IMR-90 (cell line): Measurements from ENCODE around the gene PANK2. TPM values are rescaled to one million over a fixed set of nuclear protein-coding genes. Genes with fewer than 3 reads are reported as not detected.

ENCODE experiments used
- ATAC-seq: fragments of 200-7000 bp; cut with Tn5 transposase; 2 replicates; pipeline ENCODE4 v1.9.1; 2020; ENCODE audit warnings: low read depth, mild to moderate bottlenecking, moderate library complexity
- BruUV-seq: library from RNA; stranded (reverse); fragments of 400-500 nt; replicated peaks from 2 replicates; lab custom pipeline; 2021; lab: Mats Ljungman, UMichigan
- CTCF ChIA-PET: fragments of 300-600 bp; formaldehyde crosslinking; extraction: SDS; loops from one replicate; lab custom pipeline; 2021; ENCODE audit warnings: antibody characterized with exemption; lab: Yijun Ruan, JAX
- POLR2A ChIA-PET: fragments of 300-600 bp; sonication (Branson Sonifier 250); formaldehyde crosslinking; loops from one replicate; lab custom pipeline; 2022; ENCODE audit warnings: antibody characterized with exemption; ENCODE audit not compliant: unreplicated experiment; lab: Charles Lee
- DNase-seq: peaks from one replicate; pipeline ENCODE4 v3.0.0; 2013
- H2AFZ ChIP-seq: replicated peaks from 2 replicates; pipeline ENCODE3; 2013; ENCODE audit warnings: low read length, mild to moderate bottlenecking; ENCODE audit not compliant: poor library complexity
- H2AK5ac ChIP-seq: 2 replicates; pipeline ENCODE4 v1.6.1; 2013; ENCODE audit warnings: low read depth, low read length, inconsistent platforms
- H2AK9ac ChIP-seq: replicated peaks from 2 replicates; pipeline ENCODE3; 2013; ENCODE audit warnings: mild to moderate bottlenecking, low read depth, low read length, moderate library complexity; ENCODE audit not compliant: poor library complexity
- H2BK120ac ChIP-seq: 2 replicates; pipeline ENCODE4 v1.6.1; 2013; ENCODE audit warnings: low read depth, low read length, inconsistent platforms
- H2BK15ac ChIP-seq: 3 replicates; pipeline ENCODE4 v1.6.1; 2013; ENCODE audit warnings: low read depth, low read length, inconsistent platforms
- H2BK20ac ChIP-seq: 2 replicates; pipeline ENCODE4 v1.6.1; 2013; ENCODE audit warnings: low read depth, mild to moderate bottlenecking, inconsistent platforms, low read length, moderate library complexity
- H2BK5ac ChIP-seq: 2 replicates; pipeline ENCODE4 v1.6.1; 2013; ENCODE audit warnings: mild to moderate bottlenecking, low read depth, low read length, inconsistent platforms; ENCODE audit not compliant: poor library complexity, severe bottlenecking
- H3K14ac ChIP-seq: replicated peaks from 2 replicates; pipeline ENCODE4 v1.6.1; 2013; ENCODE audit warnings: low read depth, low read length, inconsistent platforms
- H3K18ac ChIP-seq: 2 replicates; pipeline ENCODE4 v1.6.1; 2013; ENCODE audit warnings: low read depth, low read length, control low read depth
- H3K23ac ChIP-seq: 2 replicates; pipeline ENCODE4 v1.6.1; 2013; ENCODE audit warnings: low read depth, low read length, inconsistent platforms
- H3K27ac ChIP-seq: 2 replicates; pipeline ENCODE4 v1.5.1; 2013; ENCODE audit warnings: mild to moderate bottlenecking, control low read depth, low read length; ENCODE audit not compliant: insufficient read depth
- H3K27me3 ChIP-seq: 2 replicates; pipeline ENCODE4 v1.6.1; 2013; ENCODE audit warnings: low read length; ENCODE audit not compliant: control insufficient read depth, insufficient read depth
- H3K36me3 ChIP-seq: 2 replicates; pipeline ENCODE4 v1.6.1; 2013; ENCODE audit warnings: low read length, mixed read lengths; ENCODE audit not compliant: control insufficient read depth, insufficient read depth
- H3K4ac ChIP-seq: 2 replicates; pipeline ENCODE4 v1.6.1; 2013; ENCODE audit warnings: low read depth, low read length, inconsistent platforms
- H3K4me1 ChIP-seq: 2 replicates; pipeline ENCODE4 v1.6.1; 2013; ENCODE audit warnings: low read length, mixed read lengths; ENCODE audit not compliant: control insufficient read depth, insufficient read depth
- H3K4me2 ChIP-seq: 2 replicates; pipeline ENCODE4 v1.6.1; 2013; ENCODE audit warnings: low read depth, mild to moderate bottlenecking, control low read depth, low read length, moderate library complexity
- H3K4me3 ChIP-seq: 2 replicates; pipeline ENCODE4 v1.5.1; 2013; ENCODE audit warnings: low read depth, mild to moderate bottlenecking, control low read depth, low read length, moderate library complexity; ENCODE audit not compliant: insufficient read depth
- H3K56ac ChIP-seq: 2 replicates; pipeline ENCODE4 v1.6.1; 2013; ENCODE audit warnings: low read length, inconsistent platforms; ENCODE audit not compliant: insufficient read depth; ENCODE audit errors: extremely low read depth
- H3K79me1 ChIP-seq, 2 experiments: 2 replicates each; pipeline ENCODE4 v1.6.1; 2013; ENCODE audit warnings: low read length in 2 of 2, inconsistent platforms in 1 of 2, low read depth in 1 of 2
- H3K9ac ChIP-seq: 2 replicates; pipeline ENCODE4 v1.6.1; 2013; ENCODE audit warnings: low read depth, low read length, control low read depth
- H3K9me1 ChIP-seq: 2 replicates; pipeline ENCODE4 v1.6.1; 2013; ENCODE audit warnings: low read length, inconsistent platforms; ENCODE audit not compliant: insufficient read depth
- H3K9me3 ChIP-seq: 2 replicates; pipeline ENCODE4 v1.6.1; 2013; ENCODE audit warnings: low read length; ENCODE audit not compliant: control insufficient read depth, insufficient read depth
- H4K20me1 ChIP-seq: 2 replicates; pipeline ENCODE4 v1.6.1; 2013; ENCODE audit warnings: low read length, inconsistent platforms; ENCODE audit not compliant: insufficient read depth
- H4K5ac ChIP-seq: 2 replicates; pipeline ENCODE4 v1.6.1; 2013; ENCODE audit warnings: mild to moderate bottlenecking, low read depth, low read length, control low read depth
- H4K8ac ChIP-seq, 2 experiments: 2 replicates each; pipeline ENCODE4 v1.6.1; 2013; ENCODE audit warnings: low read depth in 2 of 2, low read length in 2 of 2, control low read depth in 1 of 2, inconsistent platforms in 1 of 2
- H4K91ac ChIP-seq: 2 replicates; pipeline ENCODE4 v1.6.1; 2013; ENCODE audit warnings: low read depth, low read length, inconsistent platforms; ENCODE audit not compliant: insufficient read depth
- CHD1 ChIP-seq: IDR thresholded peaks from 2 replicates; pipeline ENCODE4 v1.6.1; 2012; ENCODE audit warnings: low read depth, low read length, improper control_type of control experiment
- FOS ChIP-seq: fragments of 150-350 bp; IDR thresholded peaks from 2 replicates; pipeline ENCODE4 v1.6.1; 2016; ENCODE audit warnings: low read depth, low read length
- MXI1 ChIP-seq: IDR thresholded peaks from 2 replicates; pipeline ENCODE4 v1.6.1; 2012; ENCODE audit warnings: low read depth, mild to moderate bottlenecking, low read length, moderate library complexity, borderline replicate concordance
- RAD21 ChIP-seq: IDR thresholded peaks from 2 replicates; pipeline ENCODE4 v1.6.1; 2012; ENCODE audit warnings: low read length, improper control_type of control experiment
- RCOR1 ChIP-seq: IDR thresholded peaks from 2 replicates; pipeline ENCODE4 v1.6.1; 2012; ENCODE audit warnings: mild to moderate bottlenecking, low read length, improper control_type of control experiment; ENCODE audit not compliant: insufficient replicate concordance
- WGBS, 2 experiments: methylation state at CpG; one replicate each; pipeline versions ENCODE4 v1.1.5 to v1.1.7; 2013; ENCODE audit warnings: missing lambda C conversion rate in 2 of 2; ENCODE audit not compliant: insufficient read length in 1 of 2; ENCODE audit errors: extremely low coverage in 2 of 2; 5-methylcytosine and 5-hydroxymethylcytosine counted together
- dilution Hi-C: fragments of 300-500 bp; cut with HindIII; formaldehyde crosslinking; loops from one replicate; pipeline ENCODE4 v1.14.3; 2018; ENCODE audit warnings: low sequenced_read_pairs; ENCODE audit not compliant: unreplicated experiment
- in situ Hi-C: fragments of 300-500 bp; cut with MboI; formaldehyde crosslinking; loops from 3 replicates; pipeline ENCODE4 v1.14.3; 2019; ENCODE audit warnings: low sequenced_read_pairs, inconsistent platforms, mixed read lengths
- intact Hi-C: fragments of 100-400 bp; cut with micrococcal nuclease; formaldehyde crosslinking; loops from 2 replicates; pipeline ENCODE4 v1.10.0; 2022
- polyA plus RNA-seq, 3 experiments: library from polyadenylated mRNA; depleted of rRNA; stranded (reverse); fragments of >200 nt; gene quantifications; 2 replicates each; pipeline ENCODE4 v1.2.3, GENCODE V29; 2012; ENCODE audit warnings: low replicate concordance in 1 of 3
- total RNA-seq: library from RNA; depleted of rRNA; stranded (reverse); fragments of >200 nt; gene quantifications from 2 replicates; pipeline ENCODE4 v1.2.3, GENCODE V29; 2012
- TF ChIP-seq, protein P1 (sequence below): fragments of 150-350 bp; IDR thresholded peaks from 2 replicates; pipeline ENCODE4 v1.6.1; 2016; ENCODE audit warnings: low read depth, mild to moderate bottlenecking, low read length, moderate library complexity, borderline replicate concordance

PANK2 gene
- total and polyA plus RNA-seq, 2 of the 4 experiments (the other 2 are of a cell fraction), result 17.7 to 28.1 TPM

GRCh38 chr20:3866464-3866863, 22.7 kb upstream of the PANK2 start:
- Histone ChIP-seq H3K4ac (no peak overlapping the region), H4K20me1 (peaks cover 27% of the 10 kb centered on the region; the same call in 1 of the 2 replicates), H3K23ac (no peak overlapping the region), H3K4me1 (no peaks in the 10 kb centered on the region), H3K9me3 (peaks cover 5% of the 10 kb centered on the region), H4K5ac (no peak overlapping the region), H2BK120ac (no peak overlapping the region), H3K36me3 (peaks cover 75% of the 10 kb centered on the region), H3K56ac (no peak overlapping the region), H2BK15ac (no peak overlapping the region), H3K27ac (no peak overlapping the region), H2AK5ac (no peak overlapping the region), H3K14ac (no peak overlapping the region), H4K91ac (no peak overlapping the region), H3K27me3 (no peaks in the 10 kb centered on the region), H3K4me2 (no peak overlapping the region), H3K9ac (no peak overlapping the region), H2BK20ac (no peak overlapping the region), H3K18ac (no peak overlapping the region), H2BK5ac (no peak overlapping the region), H3K4me3 (no peak overlapping the region), H2AK9ac (no peak overlapping the region), H3K9me1 (peaks cover 9% of the 10 kb centered on the region; the same call in 1 of the 2 replicates), H4K8ac (no peak overlapping the region), H3K79me1 (peaks cover 19 to 38% of the 10 kb centered on the region in 2 experiments), H2AFZ (no peak overlapping the region)
- ATAC-seq, result no peak
- CTCF ChIA-PET, result interaction anchor here (1.2 kb wide), 1 partner anchor 219 kb away, joined by 3 read pairs; no protein-coding TSS in a partner anchor
- 86% methylated on average over 2 of the region's 3 CpGs; no CpG with 5 or more reads in 1 of the 2 experiments for WGBS, 2 experiments
- no peak for DNase-seq
- BruUV-seq, result no TSS peak
- intact Hi-C loops, result no loop called here
- in situ Hi-C loops, result no loop called here
- POLR2A ChIA-PET, result no interaction called here
- dilution Hi-C loops, result no loop called here
- no peak for TF ChIP-seq FOS
- no peak for TF ChIP-seq MXI1
- TF ChIP-seq RAD21, result no peak
- no peak for TF ChIP-seq CHD1
- TF ChIP-seq RCOR1, result no peak
- TF ChIP-seq, protein P1, sequence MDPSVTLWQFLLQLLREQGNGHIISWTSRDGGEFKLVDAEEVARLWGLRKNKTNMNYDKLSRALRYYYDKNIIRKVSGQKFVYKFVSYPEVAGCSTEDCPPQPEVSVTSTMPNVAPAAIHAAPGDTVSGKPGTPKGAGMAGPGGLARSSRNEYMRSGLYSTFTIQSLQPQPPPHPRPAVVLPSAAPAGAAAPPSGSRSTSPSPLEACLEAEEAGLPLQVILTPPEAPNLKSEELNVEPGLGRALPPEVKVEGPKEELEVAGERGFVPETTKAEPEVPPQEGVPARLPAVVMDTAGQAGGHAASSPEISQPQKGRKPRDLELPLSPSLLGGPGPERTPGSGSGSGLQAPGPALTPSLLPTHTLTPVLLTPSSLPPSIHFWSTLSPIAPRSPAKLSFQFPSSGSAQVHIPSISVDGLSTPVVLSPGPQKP, result no peak
